ENCODE results near the gene EXOC6.

Gene EXOC6

GRCh38 chr10:92855560-92855959 lies 7.2 kb downstream of the EXOC6 start:
- TF ChIP-seq EZH2phosphoT487 (IDR thresholded peaks at IDR 0.05; ENCODE audit: borderline replicate concordance, low read length) (no peak), CTCF (IDR thresholded peaks at IDR 0.05; ENCODE audit: low read depth, low read length, poor library complexity, severe bottlenecking) (no peak)
- Histone ChIP-seq H3K9me2 (replicated peaks; ENCODE audit: control insufficient read depth, low read length) (no peaks in the 10 kb centered on the region), H4K20me1 (ENCODE audit: control insufficient read depth, insufficient read depth, low read depth, low read length) (no peaks in the 10 kb centered on the region), H3K4me1 (ENCODE audit: control insufficient read depth, low read length) (no peaks in the 10 kb centered on the region), H3K36me3 (ENCODE audit: control insufficient read depth, low read length) (no peaks in the 10 kb centered on the region), H3K4me2 (ENCODE audit: low read length) (no peak overlapping the region), H3F3A (ENCODE audit: control insufficient read depth, insufficient read depth) (no peaks in the 10 kb centered on the region), H3K4me3 (ENCODE audit: low read length) (no peak overlapping the region), H3K27me3 (ENCODE audit: control insufficient read depth, low read length) (no peaks in the 10 kb centered on the region), H3K79me2 (ENCODE audit: control insufficient read depth, low read length) (peaks cover 24% of the 10 kb centered on the region), H3K27ac (ENCODE audit: low read depth, low read length) (no peak overlapping the region), H3K9me3 (ENCODE audit: control insufficient read depth, insufficient read depth, low read length) (peaks cover 13% of the 10 kb centered on the region; the same call in 1 of the 2 replicates)

- H3K4me1 ChIP-seq (ENCODE audit: control insufficient read depth, low read length) = no peaks in the 10 kb centered on the region
- peaks cover 13% of the 10 kb centered on the region; the same call in 1 of the 2 replicates for H3K9me3 ChIP-seq (ENCODE audit: control insufficient read depth, insufficient read depth, low read length)
- no peaks in the 10 kb centered on the region for H3F3A ChIP-seq (ENCODE audit: control insufficient read depth, insufficient read depth)
- no peak overlapping the region for H3K4me3 ChIP-seq (ENCODE audit: low read length)
- TF ChIP-seq CTCF (IDR thresholded peaks at IDR 0.05; ENCODE audit: low read depth, low read length, poor library complexity, severe bottlenecking) (no peak), EZH2phosphoT487 (IDR thresholded peaks at IDR 0.05; ENCODE audit: borderline replicate concordance, low read length) (no peak)
- H3K27ac ChIP-seq (ENCODE audit: low read depth, low read length) = no peak overlapping the region
- H3K27me3 ChIP-seq (ENCODE audit: control insufficient read depth, low read length) = no peaks in the 10 kb centered on the region
- H4K20me1 ChIP-seq (ENCODE audit: control insufficient read depth, insufficient read depth, low read depth, low read length) = no peaks in the 10 kb centered on the region
- no peak overlapping the region for H3K4me2 ChIP-seq (ENCODE audit: low read length)
- no peaks in the 10 kb centered on the region for H3K36me3 ChIP-seq (ENCODE audit: control insufficient read depth, low read length)
- peaks cover 34% of the 10 kb centered on the region for H3K79me2 ChIP-seq (ENCODE audit: control insufficient read depth, low read length)
- no peaks in the 10 kb centered on the region for H3K9me2 ChIP-seq (replicated peaks; ENCODE audit: control insufficient read depth, low read length)
These were observed 9.7 kb downstream of the EXOC6 start for GRCh38 chr10:92857904-92858514.

DNA sequence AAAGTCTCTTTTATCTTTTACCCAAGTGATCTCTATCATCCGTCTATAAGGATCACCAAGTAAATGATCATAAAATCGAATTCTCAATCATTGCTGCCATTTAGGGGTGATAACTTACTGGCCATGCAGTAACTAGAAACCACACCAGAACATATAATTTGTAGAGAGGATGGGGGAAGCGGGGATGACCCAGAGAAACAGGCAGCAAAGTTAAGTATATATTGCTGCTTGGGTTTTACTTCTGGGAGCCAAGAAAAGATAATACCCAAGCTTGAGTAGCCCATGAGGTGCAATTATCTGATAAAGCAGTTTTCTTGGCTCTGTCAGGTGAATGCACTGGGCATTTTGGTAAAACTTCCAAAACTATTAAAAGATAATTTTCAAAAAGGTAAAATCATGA lies 18.9 kb downstream of the EXOC6 start:
- Histone ChIP-seq H3K9me2 (replicated peaks; ENCODE audit: control insufficient read depth, low read length) (no peaks in the 10 kb centered on the region), H3K4me3 (ENCODE audit: low read length) (no peak overlapping the region), H3K4me1 (ENCODE audit: control insufficient read depth, low read length) (no peaks in the 10 kb centered on the region), H4K20me1 (ENCODE audit: control insufficient read depth, insufficient read depth, low read depth, low read length) (no peaks in the 10 kb centered on the region), H3K4me2 (ENCODE audit: low read length) (no peak overlapping the region), H3K36me3 (ENCODE audit: control insufficient read depth, low read length) (no peaks in the 10 kb centered on the region), H3K27me3 (ENCODE audit: control insufficient read depth, low read length) (no peaks in the 10 kb centered on the region), H3K27ac (ENCODE audit: low read depth, low read length) (no peak overlapping the region), H3K79me2 (ENCODE audit: control insufficient read depth, low read length) (peaks cover 2% of the 10 kb centered on the region; the same call in 1 of the 2 replicates), H3F3A (ENCODE audit: control insufficient read depth, insufficient read depth) (no peaks in the 10 kb centered on the region), H3K9me3 (ENCODE audit: control insufficient read depth, insufficient read depth, low read length) (no peaks in the 10 kb centered on the region)
- TF ChIP-seq CTCF (IDR thresholded peaks at IDR 0.05; ENCODE audit: low read depth, low read length, poor library complexity, severe bottlenecking) (no peak), EZH2phosphoT487 (IDR thresholded peaks at IDR 0.05; ENCODE audit: borderline replicate concordance, low read length) (no peak)

Measured in DOHH2 (cell line).